GM21526 (cell line): ENCODE data around the gene NR1D2.
A peak's percentile ranks its signal among the peaks of the same experiment; 100 is the strongest.
"Not testable (repeated sequence)": the region's sequence is repeated elsewhere in the genome, so short reads cannot be mapped to it uniquely, and the experiment has no call there.

Experiments
- ATAC-seq: cut with Tn5 transposase; IDR thresholded peaks from one replicate; pipeline ENCODE4 v1.9.1; 2021; ENCODE audit warnings: moderate library complexity; ENCODE audit not compliant: unreplicated experiment, low FRiP score

The NR1D2 gene

GRCh38 chr3:23999012-23999641 is 54.0 kb downstream of the NR1D2 start:
- ATAC-seq = no peak

GRCh38 chr3:24002129-24002528 is 57.0 kb downstream of the NR1D2 start:
- no peak for ATAC-seq

- no peak for ATAC-seq
Observed at GRCh38 chr3:24003466-24003865, 58.4 kb downstream of the NR1D2 start.

- peak; percentile 66 for ATAC-seq
Observed at GRCh38 chr3:24004171-24004938, 59.3 kb downstream of the NR1D2 start.

- no peak for ATAC-seq
Observed at GRCh38 chr3:24005669-24006068, 60.6 kb downstream of the NR1D2 start.

GRCh38 chr3:24010834-24011233 is 65.7 kb downstream of the NR1D2 start:
- ATAC-seq = not testable (repeated sequence)

- ATAC-seq = no peak
Observed at GRCh38 chr3:24012589-24013269, 67.6 kb downstream of the NR1D2 start.

GRCh38 chr3:24017305-24017704 is 72.2 kb downstream of the NR1D2 start:
- ATAC-seq = no peak

- no peak for ATAC-seq
Observed at GRCh38 chr3:24018784-24019570, 73.9 kb downstream of the NR1D2 start.

- no peak for ATAC-seq
Observed at GRCh38 chr3:24019585-24019984, 74.5 kb downstream of the NR1D2 start.

- ATAC-seq = no peak
Observed at GRCh38 chr3:24020036-24020691, 75.1 kb downstream of the NR1D2 start.

GRCh38 chr3:24023197-24023596 is 78.1 kb downstream of the NR1D2 start:
- no peak for ATAC-seq

GRCh38 chr3:24025805-24026204 is 80.7 kb downstream of the NR1D2 start:
- no peak for ATAC-seq

- ATAC-seq = not testable (repeated sequence)
Observed at GRCh38 chr3:24026665-24027064, 81.6 kb downstream of the NR1D2 start.

- ATAC-seq = no peak
Observed at GRCh38 chr3:24027946-24028345, 82.9 kb downstream of the NR1D2 start.
